PFSK-1 (cell line): Measurements from ENCODE around the gene PLIN3.

Experiments used
- FOXP2 ChIP-seq: optimal IDR thresholded peaks from 2 replicates; pipeline ENCODE3; 2011; ENCODE audit warnings: borderline replicate concordance, control low read depth, inconsistent platforms; ENCODE audit not compliant: insufficient read depth; ENCODE audit errors: extremely low read length, extremely low read depth
- POLR2AphosphoS5 ChIP-seq: IDR thresholded peaks from 2 replicates; pipeline ENCODE4 v1.6.1; 2012; ENCODE audit warnings: low read depth, mild to moderate bottlenecking, control low read depth, low read length, moderate library complexity
- SIN3A ChIP-seq: IDR thresholded peaks from 2 replicates; pipeline ENCODE4 v1.6.1; 2012; ENCODE audit warnings: mild to moderate bottlenecking, low read length, moderate library complexity, borderline replicate concordance; ENCODE audit not compliant: insufficient read depth
- TAF1 ChIP-seq: IDR thresholded peaks from 2 replicates; pipeline ENCODE4 v1.6.1; 2012; ENCODE audit warnings: low read length, control low read depth, borderline replicate concordance; ENCODE audit not compliant: insufficient read depth
- TF ChIP-seq, protein P1 (sequence below), 2 experiments: IDR thresholded peaks; 2 replicates each; pipeline versions ENCODE4 v1.6.1 to v1.8.0; 2011 to 2012; ENCODE audit warnings: low read depth in 2 of 2, low read length in 2 of 2, control low read depth in 1 of 2, inconsistent platforms in 1 of 2, mild to moderate bottlenecking in 1 of 2, moderate library complexity in 1 of 2; ENCODE audit not compliant: insufficient read depth in 1 of 2

PLIN3 gene

DNA sequence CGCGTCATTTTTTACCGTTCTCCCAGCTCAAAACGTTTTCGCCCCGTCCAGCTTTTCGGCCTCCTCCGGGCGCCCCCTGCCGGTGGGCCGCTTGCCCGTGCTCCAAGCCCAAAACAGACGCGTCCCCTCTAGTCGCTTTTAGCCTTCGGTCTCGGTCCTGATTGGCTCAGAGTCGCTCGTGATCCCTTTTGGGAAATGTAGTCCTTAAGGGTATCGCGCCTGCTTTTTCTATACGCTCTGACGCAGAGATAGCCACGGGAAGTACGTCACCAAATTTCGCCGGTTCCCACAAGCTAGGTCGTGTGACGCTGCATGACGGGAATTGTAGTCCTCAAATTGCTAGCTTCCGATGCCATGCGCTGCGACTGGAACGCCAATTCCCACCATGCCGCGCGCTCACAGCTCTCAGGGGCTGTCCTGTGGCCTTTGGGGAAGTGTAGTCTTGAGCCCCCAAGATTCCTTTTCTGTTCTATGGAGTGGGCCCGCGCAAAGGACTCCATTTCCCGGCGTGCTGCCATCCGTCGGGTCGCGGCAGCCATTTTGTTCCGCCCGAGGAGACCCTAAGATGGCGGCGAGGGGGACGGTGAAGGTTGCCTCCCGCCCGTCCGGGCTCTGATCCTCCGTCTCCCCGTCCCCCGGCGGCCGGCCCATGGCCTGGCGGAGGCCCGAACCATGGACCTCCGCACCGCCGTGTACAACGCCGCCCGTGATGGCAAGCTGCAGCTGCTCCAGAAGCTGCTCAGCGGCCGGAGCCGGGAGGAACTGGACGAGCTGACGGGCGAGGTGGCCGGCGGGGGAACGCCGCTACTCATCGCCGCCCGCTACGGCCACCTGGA is 76.1 kb downstream of the PLIN3 start, which contains the start of gene FEM1A:
Gene FEM1A, plus strand, starts transcription at position 552 of the 836 bp plus-strand sequence. Its CDS starts 121 bp downstream, at position 673.
- no peak for TF ChIP-seq FOXP2
- peak; percentile 74 for TF ChIP-seq POLR2AphosphoS5
- TF ChIP-seq, protein P1, sequence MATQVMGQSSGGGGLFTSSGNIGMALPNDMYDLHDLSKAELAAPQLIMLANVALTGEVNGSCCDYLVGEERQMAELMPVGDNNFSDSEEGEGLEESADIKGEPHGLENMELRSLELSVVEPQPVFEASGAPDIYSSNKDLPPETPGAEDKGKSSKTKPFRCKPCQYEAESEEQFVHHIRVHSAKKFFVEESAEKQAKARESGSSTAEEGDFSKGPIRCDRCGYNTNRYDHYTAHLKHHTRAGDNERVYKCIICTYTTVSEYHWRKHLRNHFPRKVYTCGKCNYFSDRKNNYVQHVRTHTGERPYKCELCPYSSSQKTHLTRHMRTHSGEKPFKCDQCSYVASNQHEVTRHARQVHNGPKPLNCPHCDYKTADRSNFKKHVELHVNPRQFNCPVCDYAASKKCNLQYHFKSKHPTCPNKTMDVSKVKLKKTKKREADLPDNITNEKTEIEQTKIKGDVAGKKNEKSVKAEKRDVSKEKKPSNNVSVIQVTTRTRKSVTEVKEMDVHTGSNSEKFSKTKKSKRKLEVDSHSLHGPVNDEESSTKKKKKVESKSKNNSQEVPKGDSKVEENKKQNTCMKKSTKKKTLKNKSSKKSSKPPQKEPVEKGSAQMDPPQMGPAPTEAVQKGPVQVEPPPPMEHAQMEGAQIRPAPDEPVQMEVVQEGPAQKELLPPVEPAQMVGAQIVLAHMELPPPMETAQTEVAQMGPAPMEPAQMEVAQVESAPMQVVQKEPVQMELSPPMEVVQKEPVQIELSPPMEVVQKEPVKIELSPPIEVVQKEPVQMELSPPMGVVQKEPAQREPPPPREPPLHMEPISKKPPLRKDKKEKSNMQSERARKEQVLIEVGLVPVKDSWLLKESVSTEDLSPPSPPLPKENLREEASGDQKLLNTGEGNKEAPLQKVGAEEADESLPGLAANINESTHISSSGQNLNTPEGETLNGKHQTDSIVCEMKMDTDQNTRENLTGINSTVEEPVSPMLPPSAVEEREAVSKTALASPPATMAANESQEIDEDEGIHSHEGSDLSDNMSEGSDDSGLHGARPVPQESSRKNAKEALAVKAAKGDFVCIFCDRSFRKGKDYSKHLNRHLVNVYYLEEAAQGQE (IDR thresholded peaks at IDR 0.05; ENCODE audit: insufficient read depth in 1 of 2, low read depth in 2 of 2, low read length in 2 of 2) = peak; percentile 67 to 71; a peak in 3 of 4 replicates
- no peak for TF ChIP-seq SIN3A
- TF ChIP-seq TAF1 = peak; percentile 89
